IMR-90 (cell line): ENCODE results near the gene MKRN2OS. TPM values are rescaled to one million over a fixed set of nuclear protein-coding genes. Genes with fewer than 3 reads are reported as not detected.

Experiments
- microRNA-seq, 2 experiments: library from miRNA; stranded (forward) in 1 of 2; unstranded in 1 of 2; fragments of 10-50 nt in 1 of 2; fragments of <30 nt in 1 of 2; gene quantifications in 1 of 2; microRNA quantifications in 1 of 2; one replicate each; pipeline versions ENCODE3 to v1.1.0; 2013 to 2020; ENCODE audit not compliant: insufficient read depth in 1 of 2, insufficient read length in 1 of 2, unreplicated experiment in 1 of 2
- polyA plus RNA-seq, 3 experiments: library from polyadenylated mRNA; depleted of rRNA; stranded (reverse); fragments of >200 nt; gene quantifications; 2 replicates each; pipeline ENCODE4 v1.2.3, GENCODE V29; 2012; ENCODE audit warnings: low replicate concordance in 1 of 3
- small RNA-seq, 5 experiments: library from RNA; depleted of rRNA; stranded (forward); fragments of <200 nt; gene quantifications; one replicate each; pipeline ENCODE3, GENCODE V24; 2012
- total RNA-seq: library from RNA; depleted of rRNA; stranded (reverse); fragments of >200 nt; gene quantifications from 2 replicates; pipeline ENCODE4 v1.2.3, GENCODE V29; 2012; rRNA removed

MKRN2OS gene
- total and polyA plus RNA-seq, 2 of the 4 experiments (the other 2 are of a cell fraction), result not detected

Small RNAs within 50 kb of the gene (microRNA-seq; reads per million reads assigned to microRNA genes)
- gene RF00017 (ENCODE audit: insufficient read depth, insufficient read length) (not detected), gene RNA5SP123 (ENCODE audit: insufficient read depth, insufficient read length) (not detected), gene RNU6-377P (ENCODE audit: insufficient read depth, insufficient read length) (not detected)

Small RNAs within 50 kb of the gene (small RNA-seq; reads per million reads assigned to genes)
- gene RF00017 (0 reads per million in 5 experiments), gene RNA5SP123 (0 to 0.60 (median 0) reads per million in 5 experiments), gene RNU6-377P (0 reads per million in 5 experiments)

Other genes with a start within 250 kb of the MKRN2OS start
- gene TSEN2, start 61.0 kb downstream of the MKRN2OS start, total RNA-seq, result 14.2 and 15.0 TPM in 2 replicates
- gene TSEN2, start 61.0 kb downstream of the MKRN2OS start, polyA plus RNA-seq (2012; rRNA removed), result 6.9 and 9.5 TPM in 2 replicates
- gene MKRN2, start 11.6 kb upstream of the MKRN2OS start, total RNA-seq, result 65.6 and 65.8 TPM in 2 replicates
- gene MKRN2, start 11.6 kb upstream of the MKRN2OS start, polyA plus RNA-seq (2012; rRNA removed), result 43.5 and 44.4 TPM in 2 replicates
- gene RAF1, start 118.6 kb upstream of the MKRN2OS start, total RNA-seq, result 128 and 151 TPM in 2 replicates
- 101 and 115 TPM in 2 replicates for gene RAF1, start 118.6 kb upstream of the MKRN2OS start, polyA plus RNA-seq (2012; rRNA removed)
- gene TMEM40, start 213.8 kb upstream of the MKRN2OS start, total RNA-seq, result not detected in 2 replicates
- 0.27 and 0.29 TPM in 2 replicates for gene TMEM40, start 213.8 kb upstream of the MKRN2OS start, polyA plus RNA-seq (2012; rRNA removed)